ENCODE data around the gene DLGAP4. TPM values are rescaled to one million over a fixed set of nuclear protein-coding genes. Genes with fewer than 3 reads are reported as not detected.

Gene DLGAP4
- total RNA-seq, 1 experiment from 2014 or later, result 80.3 TPM

DNA sequence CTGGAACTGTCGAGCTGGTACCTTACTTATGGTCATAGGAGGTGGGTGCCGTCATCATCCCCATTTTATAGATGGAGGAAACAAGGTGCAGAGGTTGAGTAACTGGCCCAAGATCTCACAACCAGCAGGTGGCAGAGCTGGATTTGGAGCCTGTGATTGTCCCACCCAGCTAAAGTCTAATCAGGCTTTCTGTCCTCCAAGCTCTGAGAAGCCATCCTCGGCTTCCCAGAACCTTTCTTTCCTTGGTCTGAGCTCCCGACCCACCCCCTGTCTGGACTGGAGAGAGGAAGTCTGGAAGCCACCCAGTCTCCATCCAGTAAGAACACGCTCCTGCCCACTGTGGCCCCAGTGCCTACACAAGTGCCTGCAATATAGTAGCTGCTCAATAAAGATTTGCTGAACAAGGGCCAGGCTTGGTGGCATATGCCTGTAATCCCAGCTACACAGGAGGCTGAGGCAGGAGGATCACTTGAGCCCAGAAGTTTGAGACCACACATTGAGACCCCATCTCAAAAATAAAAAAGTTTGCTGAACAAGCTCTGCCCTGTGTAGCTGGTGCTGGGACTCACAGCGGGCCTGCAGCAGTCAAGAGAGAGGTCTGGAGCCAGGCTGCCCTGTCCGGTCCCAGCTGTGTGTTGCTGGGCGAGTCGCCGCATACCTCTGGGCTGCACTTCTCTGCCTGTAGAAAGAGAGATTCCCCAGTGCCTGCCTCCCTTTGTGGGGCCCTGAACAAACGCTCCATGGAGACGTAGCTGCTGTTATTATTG, 32.5 kb upstream of the DLGAP4 start:
- Mint-ChIP-seq H3K36me3 (ENCODE audit: insufficient read depth, unreplicated experiment) (no peaks in the 10 kb centered on the region), H3K27ac (ENCODE audit: low read depth, unreplicated experiment) (no peak overlapping the region), H3K9me3 (ENCODE audit: unreplicated experiment) (no peaks in the 10 kb centered on the region), H3K4me3 (ENCODE audit: unreplicated experiment) (no peak overlapping the region), H3K27me3 (ENCODE audit: insufficient read depth, unreplicated experiment) (peaks cover 37% of the 10 kb centered on the region), H3K4me1 (ENCODE audit: insufficient read depth, unreplicated experiment) (no peaks in the 10 kb centered on the region)
- intact Hi-C loops (cut with micrococcal nuclease), result no loop called here
- TF ChIP-seq, protein P1, sequence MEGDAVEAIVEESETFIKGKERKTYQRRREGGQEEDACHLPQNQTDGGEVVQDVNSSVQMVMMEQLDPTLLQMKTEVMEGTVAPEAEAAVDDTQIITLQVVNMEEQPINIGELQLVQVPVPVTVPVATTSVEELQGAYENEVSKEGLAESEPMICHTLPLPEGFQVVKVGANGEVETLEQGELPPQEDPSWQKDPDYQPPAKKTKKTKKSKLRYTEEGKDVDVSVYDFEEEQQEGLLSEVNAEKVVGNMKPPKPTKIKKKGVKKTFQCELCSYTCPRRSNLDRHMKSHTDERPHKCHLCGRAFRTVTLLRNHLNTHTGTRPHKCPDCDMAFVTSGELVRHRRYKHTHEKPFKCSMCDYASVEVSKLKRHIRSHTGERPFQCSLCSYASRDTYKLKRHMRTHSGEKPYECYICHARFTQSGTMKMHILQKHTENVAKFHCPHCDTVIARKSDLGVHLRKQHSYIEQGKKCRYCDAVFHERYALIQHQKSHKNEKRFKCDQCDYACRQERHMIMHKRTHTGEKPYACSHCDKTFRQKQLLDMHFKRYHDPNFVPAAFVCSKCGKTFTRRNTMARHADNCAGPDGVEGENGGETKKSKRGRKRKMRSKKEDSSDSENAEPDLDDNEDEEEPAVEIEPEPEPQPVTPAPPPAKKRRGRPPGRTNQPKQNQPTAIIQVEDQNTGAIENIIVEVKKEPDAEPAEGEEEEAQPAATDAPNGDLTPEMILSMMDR (IDR thresholded peaks at IDR 0.05; ENCODE audit: unreplicated experiment), result peak; percentile 24
- ChIA-PET POLR2A (no interaction called here), CTCF (interaction anchor here (0.6 to 5.3 kb wide), 13 partner anchors 9 to 544 kb away, joined by 3 to 45 read pairs (median 3); no protein-coding TSS in a partner anchor)
- BruUV-seq (replicated peaks), result no TSS peak
- peak; percentile 39 for DNase-seq (ENCODE audit: unreplicated experiment)

DNA sequence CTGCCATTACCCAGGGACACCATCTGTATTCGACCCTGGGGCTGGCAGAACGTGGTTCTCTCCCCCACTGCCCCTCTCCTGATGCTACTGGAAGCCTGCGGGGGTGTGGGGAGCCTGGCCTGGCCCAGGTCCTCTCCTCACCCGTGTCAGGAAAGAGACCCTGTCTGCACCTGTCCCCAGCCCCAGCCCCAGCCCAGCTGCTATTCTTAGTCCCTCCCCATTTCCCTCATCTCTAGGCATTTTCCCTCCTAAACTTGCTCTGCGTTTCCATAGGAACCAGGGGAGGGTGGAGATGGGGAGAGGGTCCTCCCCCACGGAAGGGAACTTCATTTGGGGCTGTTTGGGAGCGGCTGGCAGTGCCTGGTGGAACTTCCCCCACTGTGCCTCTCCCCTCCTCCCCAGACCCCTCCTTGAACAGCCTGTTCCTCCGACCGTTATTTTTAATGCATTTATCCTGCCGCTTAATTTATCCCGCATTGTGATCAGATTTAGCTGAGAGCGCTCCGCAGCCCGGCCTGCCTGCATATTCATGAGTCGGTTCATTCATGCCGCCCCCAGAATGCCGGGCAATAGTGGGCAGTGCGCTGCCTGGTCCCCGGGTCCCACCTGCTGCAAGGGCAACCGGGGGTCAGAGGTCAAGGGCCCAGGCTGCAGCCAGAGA, 31.8 kb upstream of the DLGAP4 start:
- BruUV-seq (replicated peaks), result no TSS peak
- peaks cover 37% of the 10 kb centered on the region for H3K27me3 Mint-ChIP-seq (ENCODE audit: insufficient read depth, unreplicated experiment)

DNA sequence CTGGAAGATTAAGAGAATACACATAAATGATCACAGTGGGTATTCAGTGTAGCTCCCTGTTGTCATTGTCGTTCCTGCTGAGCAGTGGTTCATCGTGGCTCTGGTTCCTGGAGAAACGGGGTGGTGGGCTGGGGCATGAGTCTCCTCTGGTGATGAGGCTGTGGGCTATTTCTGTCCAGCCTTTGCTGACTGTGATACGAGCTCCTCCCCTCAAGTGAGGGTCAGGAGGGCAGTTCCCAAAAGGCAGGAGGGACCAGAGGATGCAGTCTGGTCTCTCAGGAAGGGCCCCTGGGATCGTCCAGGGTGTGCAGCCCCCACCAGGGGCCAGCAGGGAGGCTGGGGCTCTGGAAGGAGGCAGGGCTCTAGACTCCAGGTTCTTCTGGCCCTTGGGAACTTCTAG, 31.1 kb upstream of the DLGAP4 start:
- ChIA-PET CTCF (interaction anchor here (0.6 to 5.3 kb wide), 4 partner anchors 25 to 742 kb away, joined by 3 to 45 read pairs (median 4); no protein-coding TSS in a partner anchor), POLR2A (no interaction called here)
- intact Hi-C loops (cut with micrococcal nuclease), result no loop called here
- Mint-ChIP-seq H3K4me3 (ENCODE audit: unreplicated experiment) (no peak overlapping the region), H3K27ac (ENCODE audit: low read depth, unreplicated experiment) (no peak overlapping the region), H3K36me3 (ENCODE audit: insufficient read depth, unreplicated experiment) (no peaks in the 10 kb centered on the region), H3K27me3 (ENCODE audit: insufficient read depth, unreplicated experiment) (peaks cover 42% of the 10 kb centered on the region), H3K9me3 (ENCODE audit: unreplicated experiment) (no peaks in the 10 kb centered on the region), H3K4me1 (ENCODE audit: insufficient read depth, unreplicated experiment) (no peaks in the 10 kb centered on the region)
- TF ChIP-seq, protein P1 (IDR thresholded peaks at IDR 0.05; ENCODE audit: unreplicated experiment), result no peak
- no TSS peak for BruUV-seq (replicated peaks)
- no peak for DNase-seq (ENCODE audit: unreplicated experiment)

More for the DNA sequence above, 31.8 kb upstream of the DLGAP4 start:
- intact Hi-C loops (cut with micrococcal nuclease), result no loop called here
- Mint-ChIP-seq H3K9me3 (ENCODE audit: unreplicated experiment) (no peaks in the 10 kb centered on the region), H3K27ac (ENCODE audit: low read depth, unreplicated experiment) (no peak overlapping the region), H3K36me3 (ENCODE audit: insufficient read depth, unreplicated experiment) (no peaks in the 10 kb centered on the region), H3K4me3 (ENCODE audit: unreplicated experiment) (no peak overlapping the region), H3K4me1 (ENCODE audit: insufficient read depth, unreplicated experiment) (no peaks in the 10 kb centered on the region)
- CTCF ChIA-PET, result interaction anchor here (0.6 to 5.3 kb wide), 9 partner anchors 9 to 743 kb away, joined by 3 to 45 read pairs (median 4); no protein-coding TSS in a partner anchor
- POLR2A ChIA-PET, result no interaction called here
- TF ChIP-seq, protein P1 (IDR thresholded peaks at IDR 0.05; ENCODE audit: unreplicated experiment), result no peak
- DNase-seq (ENCODE audit: unreplicated experiment), result no peak

DNA sequence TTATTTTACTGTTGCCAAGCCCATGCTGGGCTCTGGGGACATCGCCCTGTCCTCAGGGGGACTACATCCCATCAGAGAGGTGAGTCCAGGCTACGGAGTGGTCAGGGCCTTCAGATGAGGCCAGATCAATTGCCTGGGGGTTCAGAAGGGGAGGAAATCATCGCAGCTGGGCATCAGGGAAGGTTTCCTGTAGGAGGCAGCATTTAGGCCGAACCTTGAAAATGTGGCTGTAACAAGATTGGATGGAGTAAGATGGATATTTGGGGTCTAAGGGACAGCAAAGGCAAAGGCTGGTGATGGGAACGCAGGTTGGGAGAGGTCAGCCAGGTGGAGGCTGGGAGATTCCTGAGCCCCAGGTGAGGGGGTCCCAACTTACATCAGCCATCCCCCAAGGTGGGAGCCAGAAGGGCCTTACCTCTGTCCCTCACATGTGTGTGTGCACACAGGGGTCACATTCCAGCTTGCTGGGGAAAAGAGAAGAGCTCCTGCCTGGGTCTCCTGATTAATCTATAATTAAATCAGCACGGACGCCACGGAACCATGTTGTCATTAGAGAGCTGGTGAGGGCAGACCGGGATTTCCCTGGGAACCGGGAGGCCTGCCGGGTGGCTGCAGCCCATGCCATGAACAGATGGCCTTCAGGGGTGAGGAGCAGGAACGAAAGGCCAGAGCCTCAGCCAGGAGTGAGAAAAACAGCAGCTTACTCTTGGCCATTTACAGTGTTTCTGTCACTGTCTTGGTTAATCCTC, 30.5 kb upstream of the DLGAP4 start:
- no TSS peak for BruUV-seq (replicated peaks)
- Mint-ChIP-seq H3K36me3 (ENCODE audit: insufficient read depth, unreplicated experiment) (no peaks in the 10 kb centered on the region), H3K27ac (ENCODE audit: low read depth, unreplicated experiment) (no peak overlapping the region), H3K9me3 (ENCODE audit: unreplicated experiment) (no peaks in the 10 kb centered on the region), H3K27me3 (ENCODE audit: insufficient read depth, unreplicated experiment) (peaks cover 48% of the 10 kb centered on the region), H3K4me3 (ENCODE audit: unreplicated experiment) (no peak overlapping the region), H3K4me1 (ENCODE audit: insufficient read depth, unreplicated experiment) (no peaks in the 10 kb centered on the region)
- intact Hi-C loops (cut with micrococcal nuclease), result no loop called here
- ChIA-PET CTCF (interaction anchor here (0.5 to 1.2 kb wide), 2 partner anchors 164 to 1506 kb away, joined by 3 to 5 read pairs; no protein-coding TSS in a partner anchor), POLR2A (no interaction called here)
- TF ChIP-seq, protein P1 (IDR thresholded peaks at IDR 0.05; ENCODE audit: unreplicated experiment), result no peak
- DNase-seq (ENCODE audit: unreplicated experiment), result no peak
